ENCODE results near the gene THEM4. TPM values are rescaled to one million over a fixed set of nuclear protein-coding genes. Genes with fewer than 3 reads are reported as not detected.
"Not testable (repeated sequence)": the region's sequence is repeated elsewhere in the genome, so short reads cannot be mapped to it uniquely, and the experiment has no call there.

Gene THEM4
- total RNA-seq, 1 experiment from 2014 or later: 10.9 TPM

GRCh38 chr1:151882918-151883317 lies 26.4 kb downstream of the THEM4 start:
- H3K36me3 Mint-ChIP-seq: peaks cover 18% of the 10 kb centered on the region
- POLR2A ChIA-PET; H3K4me1 Mint-ChIP-seq; H3K27me3 Mint-ChIP-seq (ENCODE audit: low read depth); H3K9me3 Mint-ChIP-seq; CTCF ChIA-PET; ATAC-seq; H3K27ac Mint-ChIP-seq; DNase-seq (ENCODE audit: low spot score); H3K4me3 Mint-ChIP-seq: not testable (repeated sequence)

GRCh38 chr1:151882466-151882865 lies 26.8 kb downstream of the THEM4 start:
- ATAC-seq (no peak), DNase-seq (ENCODE audit: low spot score) (no peak)
- Mint-ChIP-seq H3K4me1 (no peaks in the 10 kb centered on the region), H3K27ac (no peak overlapping the region), H3K4me3 (no peak overlapping the region), H3K27me3 (ENCODE audit: low read depth) (no peaks in the 10 kb centered on the region; the same call in 1 of the 2 replicates), H3K9me3 (peaks cover 6% of the 10 kb centered on the region), H3K36me3 (peaks cover 15% of the 10 kb centered on the region)
- CTCF ChIA-PET: interaction anchor here (0.6 to 1.6 kb wide), 5 partner anchors 29 to 130 kb away, joined by 3 to 10 read pairs (median 4); partner anchors contain the start of genes C2CD4D and THEM5
- TF ChIP-seq ZSCAN18 (CRISPR knock-in tag; IDR thresholded peaks at IDR 0.05) (no peak), MYBL2 (CRISPR knock-in tag; IDR thresholded peaks at IDR 0.05) (no peak), FOXJ3 (CRISPR knock-in tag; IDR thresholded peaks at IDR 0.05; ENCODE audit: borderline replicate concordance) (no peak), OVOL2 (CRISPR knock-in tag; IDR thresholded peaks at IDR 0.05; ENCODE audit: borderline replicate concordance) (no peak), CDX4 (CRISPR knock-in tag; IDR thresholded peaks at IDR 0.05; ENCODE audit: borderline replicate concordance) (no peak), ZNF317 (CRISPR knock-in tag; IDR thresholded peaks at IDR 0.05; ENCODE audit: borderline replicate concordance, low read depth) (no peak), ATF2 (CRISPR knock-in tag; IDR thresholded peaks at IDR 0.05; ENCODE audit: borderline replicate concordance, low read depth) (no peak), NR1H2 (CRISPR knock-in tag; IDR thresholded peaks at IDR 0.05) (no peak), AR (CRISPR knock-in tag; IDR thresholded peaks at IDR 0.05) (no peak), STAT6 (CRISPR knock-in tag; conservative IDR thresholded peaks at IDR 0.05; ENCODE audit: low read depth) (no peak), KAT7 (CRISPR knock-in tag; IDR thresholded peaks at IDR 0.05; ENCODE audit: borderline replicate concordance) (no peak), ATF6 (CRISPR knock-in tag; IDR thresholded peaks at IDR 0.05) (no peak), FOXP1 (CRISPR knock-in tag; IDR thresholded peaks at IDR 0.05; ENCODE audit: borderline replicate concordance) (no peak)
- POLR2A ChIA-PET: no interaction called here

Data from WTC11 (cell line).